ENCODE results near the gene RNF130. TPM values are rescaled to one million over a fixed set of nuclear protein-coding genes. Genes with fewer than 3 reads are reported as not detected.

RNF130 gene
- total RNA-seq, 4 donors from 2014 or later = 24.4 to 63.3 (median 36.2) TPM

- no peak for DNase-seq (ENCODE audit: low spot score in 2 of 2)
- 74 to 78% methylated on average over 13 to 15 of the region's 15 CpGs for WGBS, 2 donors
- H3K4me3 ChIP-seq (ENCODE audit: low read depth, poor library complexity, severe bottlenecking) = no peak overlapping the region
- TF ChIP-seq POLR2A (IDR thresholded peaks at IDR 0.05) (no peak), CTCF (IDR thresholded peaks at IDR 0.05) (no peak)
- intact Hi-C loops (cut with DNase I; ENCODE audit: low total_unique reads) = no loop called here
These were observed 40.8 kb upstream of the RNF130 start for GRCh38 chr5:180112181-180112861.

- intact Hi-C loops (cut with DNase I; ENCODE audit: low total_unique reads) = no loop called here
- H3K4me3 ChIP-seq (ENCODE audit: low read depth, poor library complexity, severe bottlenecking) = no peak overlapping the region
- TF ChIP-seq POLR2A (IDR thresholded peaks at IDR 0.05) (no peak), CTCF (IDR thresholded peaks at IDR 0.05) (no peak)
- WGBS, 2 donors = 77 to 88% methylated on average over 2 to 7 of the region's 7 CpGs
- peak in 1 of 2 donors; percentile 63 for DNase-seq (ENCODE audit: low spot score in 2 of 2)
These were observed 39.9 kb upstream of the RNF130 start for GRCh38 chr5:180111273-180112002.

GRCh38 chr5:180109920-180110319, 38.4 kb upstream of the RNF130 start:
- WGBS, 2 donors = 72 to 75% methylated on average over 9 of the region's 9 CpGs
- DNase-seq (ENCODE audit: low spot score in 2 of 2) = peak in 1 of 2 donors; percentile 46
- TF ChIP-seq CTCF (IDR thresholded peaks at IDR 0.05) (no peak), POLR2A (IDR thresholded peaks at IDR 0.05) (no peak)
- H3K4me3 ChIP-seq (ENCODE audit: low read depth, poor library complexity, severe bottlenecking) = no peak overlapping the region
- intact Hi-C loops (cut with DNase I; ENCODE audit: low total_unique reads) = no loop called here

- no peak overlapping the region for H3K4me3 ChIP-seq (ENCODE audit: low read depth, poor library complexity, severe bottlenecking)
- intact Hi-C loops (cut with DNase I; ENCODE audit: low total_unique reads) = no loop called here
- no peak for TF ChIP-seq POLR2A (IDR thresholded peaks at IDR 0.05)
- no peak for TF ChIP-seq CTCF (IDR thresholded peaks at IDR 0.05)
- DNase-seq (ENCODE audit: low spot score in 2 of 2) = no peak
- 91 to 96% methylated on average over 1 of the region's 1 CpG for WGBS, 2 donors
These were observed 35.4 kb upstream of the RNF130 start for GRCh38 chr5:180107005-180107404.

- peak in 1 of 2 donors; percentile 37 for DNase-seq (ENCODE audit: low spot score in 2 of 2)
- H3K4me3 ChIP-seq (ENCODE audit: low read depth, poor library complexity, severe bottlenecking) = no peak overlapping the region
- WGBS, 2 donors = 75 to 82% methylated on average over 5 of the region's 5 CpGs
- TF ChIP-seq CTCF (IDR thresholded peaks at IDR 0.05) = no peak
- TF ChIP-seq POLR2A (IDR thresholded peaks at IDR 0.05) = no peak
- intact Hi-C loops (cut with DNase I; ENCODE audit: low total_unique reads) = no loop called here
These were observed 34.3 kb upstream of the RNF130 start for GRCh38 chr5:180105827-180106312.

Data from lower leg skin (tissue), 4 donors.